ENCODE data around the gene STARD5.

The STARD5 gene

DNA sequence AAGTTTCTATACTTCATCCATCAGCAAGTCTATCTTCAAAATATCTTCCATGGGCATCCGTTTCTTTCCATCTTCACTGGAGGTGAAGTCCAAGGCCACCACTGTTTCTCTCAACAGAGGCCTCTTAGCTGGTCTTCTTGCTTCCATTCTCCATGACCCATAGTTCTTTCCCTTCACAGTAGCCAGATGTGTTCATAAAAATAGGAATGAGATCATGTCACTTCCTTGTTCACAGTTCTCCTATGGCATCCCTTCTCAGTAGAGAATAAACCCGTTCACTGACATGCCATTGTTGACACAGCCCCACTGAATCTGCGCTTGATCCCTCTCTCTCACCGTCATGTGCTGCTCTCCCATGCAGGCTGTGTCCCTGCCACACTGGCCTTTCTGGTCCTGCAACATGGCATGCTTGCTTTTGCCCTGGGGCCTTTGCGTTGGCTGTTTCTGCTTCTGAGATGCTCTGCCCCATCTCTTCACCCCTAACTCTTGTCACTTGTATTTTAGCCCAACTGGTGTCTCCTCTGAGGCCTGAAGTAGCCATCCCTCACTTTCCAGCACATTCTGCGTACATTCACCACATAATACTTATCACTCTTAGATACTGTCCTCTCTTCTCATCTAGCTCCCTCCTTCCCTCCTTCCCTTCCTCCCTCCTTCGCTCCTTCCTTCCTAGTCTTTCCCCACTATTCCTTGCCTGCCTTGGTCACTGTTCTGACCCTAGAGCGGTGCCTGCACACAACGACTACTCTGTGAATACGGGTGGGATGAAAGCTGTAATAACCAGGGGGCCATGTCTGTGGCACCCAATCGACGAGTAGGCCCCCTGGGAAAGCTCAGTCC lies 42.0 kb downstream of the STARD5 start:
- DNase-seq, result no peak
- H3K36me3 Mint-ChIP-seq (ENCODE audit: low read depth), result peaks cover 12% of the 10 kb centered on the region
- peaks cover 19% of the 10 kb centered on the region for H3K4me1 Mint-ChIP-seq
- TF ChIP-seq, protein P1, sequence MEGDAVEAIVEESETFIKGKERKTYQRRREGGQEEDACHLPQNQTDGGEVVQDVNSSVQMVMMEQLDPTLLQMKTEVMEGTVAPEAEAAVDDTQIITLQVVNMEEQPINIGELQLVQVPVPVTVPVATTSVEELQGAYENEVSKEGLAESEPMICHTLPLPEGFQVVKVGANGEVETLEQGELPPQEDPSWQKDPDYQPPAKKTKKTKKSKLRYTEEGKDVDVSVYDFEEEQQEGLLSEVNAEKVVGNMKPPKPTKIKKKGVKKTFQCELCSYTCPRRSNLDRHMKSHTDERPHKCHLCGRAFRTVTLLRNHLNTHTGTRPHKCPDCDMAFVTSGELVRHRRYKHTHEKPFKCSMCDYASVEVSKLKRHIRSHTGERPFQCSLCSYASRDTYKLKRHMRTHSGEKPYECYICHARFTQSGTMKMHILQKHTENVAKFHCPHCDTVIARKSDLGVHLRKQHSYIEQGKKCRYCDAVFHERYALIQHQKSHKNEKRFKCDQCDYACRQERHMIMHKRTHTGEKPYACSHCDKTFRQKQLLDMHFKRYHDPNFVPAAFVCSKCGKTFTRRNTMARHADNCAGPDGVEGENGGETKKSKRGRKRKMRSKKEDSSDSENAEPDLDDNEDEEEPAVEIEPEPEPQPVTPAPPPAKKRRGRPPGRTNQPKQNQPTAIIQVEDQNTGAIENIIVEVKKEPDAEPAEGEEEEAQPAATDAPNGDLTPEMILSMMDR (IDR thresholded peaks at IDR 0.05), result no peak
- peaks cover 23% of the 10 kb centered on the region for H3K9me3 Mint-ChIP-seq
- peak overlapping the region; percentile 3 for H3K27ac Mint-ChIP-seq
- peaks cover 16% of the 10 kb centered on the region for H3K27me3 Mint-ChIP-seq (ENCODE audit: low read depth, poor library complexity)
- H3K4me3 Mint-ChIP-seq, result no peak overlapping the region

DNA sequence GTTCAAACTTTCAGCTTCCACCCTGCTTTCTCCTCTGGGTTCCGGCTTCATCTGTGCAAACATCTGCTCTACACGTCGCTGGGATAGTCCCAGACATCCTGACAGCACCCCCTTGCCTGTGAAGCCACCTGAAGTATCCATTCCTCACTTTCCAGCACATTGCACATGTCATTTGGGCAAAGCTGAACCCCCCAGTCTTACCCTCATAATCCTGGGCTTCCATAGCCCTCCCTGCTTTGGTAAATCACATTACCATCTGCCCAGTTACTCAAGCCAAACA lies 42.5 kb downstream of the STARD5 start:
- Mint-ChIP-seq H3K4me1 (peaks cover 19% of the 10 kb centered on the region), H3K27ac (peak overlapping the region; percentile 3), H3K9me3 (peaks cover 29% of the 10 kb centered on the region), H3K4me3 (no peak overlapping the region), H3K27me3 (ENCODE audit: low read depth, poor library complexity) (peaks cover 16% of the 10 kb centered on the region), H3K36me3 (ENCODE audit: low read depth) (peaks cover 18% of the 10 kb centered on the region)
- no peak for DNase-seq
- TF ChIP-seq, protein P1 (IDR thresholded peaks at IDR 0.05), result no peak

DNA sequence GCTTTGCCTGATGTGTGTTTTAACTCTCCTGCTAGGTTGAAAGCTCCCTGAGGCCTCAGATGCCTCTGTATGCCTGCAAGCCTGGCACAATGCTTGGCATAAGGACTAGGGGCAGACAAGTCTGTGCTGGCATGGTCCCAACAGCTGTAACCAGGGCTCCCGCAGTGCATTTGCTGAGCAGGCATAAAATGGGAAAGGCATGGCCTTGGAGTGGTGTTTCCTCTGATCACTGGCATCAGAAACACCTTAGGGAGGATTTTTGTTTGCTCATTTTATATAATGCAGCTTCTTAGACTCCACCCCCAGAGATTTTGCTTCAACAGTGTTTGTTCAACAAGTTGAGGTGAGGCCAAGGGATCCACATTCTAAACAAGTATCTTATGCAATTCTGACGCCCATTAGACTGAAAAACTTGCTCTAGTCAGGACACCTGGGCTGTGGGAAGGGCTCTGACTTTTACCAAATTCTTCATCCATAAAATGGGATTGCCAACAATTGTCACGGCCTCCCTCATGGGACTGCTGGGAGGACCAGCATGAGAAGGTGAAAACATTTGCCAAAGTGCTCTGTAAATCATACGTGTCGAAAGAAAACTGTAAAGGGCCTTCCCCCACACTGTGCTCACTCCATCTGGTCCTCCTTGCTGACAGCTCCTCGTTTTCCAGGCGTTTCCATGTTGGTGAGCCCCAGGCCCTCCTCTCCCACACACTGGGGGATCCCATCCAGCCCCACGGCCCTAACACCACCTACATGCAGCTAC lies 43.1 kb downstream of the STARD5 start:
- H3K27me3 Mint-ChIP-seq (ENCODE audit: low read depth, poor library complexity), result peaks cover 16% of the 10 kb centered on the region
- no peak for DNase-seq
- TF ChIP-seq, protein P1 (IDR thresholded peaks at IDR 0.05), result no peak
- H3K36me3 Mint-ChIP-seq (ENCODE audit: low read depth), result peaks cover 18% of the 10 kb centered on the region
- no peak overlapping the region for H3K4me3 Mint-ChIP-seq
- peaks cover 19% of the 10 kb centered on the region for H3K4me1 Mint-ChIP-seq
- H3K9me3 Mint-ChIP-seq, result peaks cover 34% of the 10 kb centered on the region
- no peak overlapping the region for H3K27ac Mint-ChIP-seq

DNA sequence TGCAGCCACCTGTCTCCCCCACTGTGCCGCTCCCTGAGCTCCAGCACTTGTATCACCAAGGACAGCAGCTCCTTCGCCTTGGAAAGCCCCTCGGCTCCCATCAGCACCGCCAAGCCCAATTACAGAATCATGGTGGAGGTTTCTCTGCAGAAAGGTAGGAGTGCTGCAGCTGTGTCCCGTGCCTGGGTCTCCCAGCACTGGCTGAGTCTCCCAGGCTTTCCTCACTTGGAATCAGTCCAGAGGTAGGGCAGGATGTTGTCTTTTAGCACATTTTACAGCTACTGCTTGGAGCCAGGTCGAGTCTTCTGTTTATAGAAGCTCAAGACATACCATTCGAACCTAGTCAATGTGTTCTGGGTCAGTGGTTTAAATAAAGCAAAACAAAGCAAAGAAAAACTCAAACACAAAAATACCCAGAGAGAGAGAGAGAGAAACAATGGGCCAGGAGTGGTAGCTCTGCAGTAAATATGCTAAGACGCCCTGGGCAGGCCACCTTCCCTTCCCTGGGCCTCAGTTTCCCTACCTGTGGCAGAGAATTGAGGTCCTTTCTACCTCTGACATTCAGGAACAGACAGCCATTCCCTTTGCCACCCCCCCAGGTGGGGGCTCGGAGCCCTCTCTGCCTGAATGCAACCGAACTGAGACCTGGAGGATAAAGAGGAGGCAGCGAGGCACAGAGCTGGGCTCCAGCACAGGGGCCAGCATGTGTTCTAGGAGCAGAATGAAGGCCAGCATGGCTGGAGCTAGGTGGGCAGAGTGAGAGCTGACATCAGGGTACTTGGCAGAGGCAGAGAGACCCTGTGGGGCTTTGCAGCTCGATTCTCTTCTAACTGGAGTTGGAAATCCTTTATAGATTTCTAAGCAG lies 44.1 kb downstream of the STARD5 start:
- Mint-ChIP-seq H3K4me1 (peaks cover 25% of the 10 kb centered on the region), H3K27ac (no peak overlapping the region), H3K27me3 (ENCODE audit: low read depth, poor library complexity) (peaks cover 13% of the 10 kb centered on the region), H3K9me3 (peaks cover 40% of the 10 kb centered on the region), H3K4me3 (no peak overlapping the region), H3K36me3 (ENCODE audit: low read depth) (peaks cover 18% of the 10 kb centered on the region)
- no peak for DNase-seq
- TF ChIP-seq, protein P1 (IDR thresholded peaks at IDR 0.05), result no peak

DNA sequence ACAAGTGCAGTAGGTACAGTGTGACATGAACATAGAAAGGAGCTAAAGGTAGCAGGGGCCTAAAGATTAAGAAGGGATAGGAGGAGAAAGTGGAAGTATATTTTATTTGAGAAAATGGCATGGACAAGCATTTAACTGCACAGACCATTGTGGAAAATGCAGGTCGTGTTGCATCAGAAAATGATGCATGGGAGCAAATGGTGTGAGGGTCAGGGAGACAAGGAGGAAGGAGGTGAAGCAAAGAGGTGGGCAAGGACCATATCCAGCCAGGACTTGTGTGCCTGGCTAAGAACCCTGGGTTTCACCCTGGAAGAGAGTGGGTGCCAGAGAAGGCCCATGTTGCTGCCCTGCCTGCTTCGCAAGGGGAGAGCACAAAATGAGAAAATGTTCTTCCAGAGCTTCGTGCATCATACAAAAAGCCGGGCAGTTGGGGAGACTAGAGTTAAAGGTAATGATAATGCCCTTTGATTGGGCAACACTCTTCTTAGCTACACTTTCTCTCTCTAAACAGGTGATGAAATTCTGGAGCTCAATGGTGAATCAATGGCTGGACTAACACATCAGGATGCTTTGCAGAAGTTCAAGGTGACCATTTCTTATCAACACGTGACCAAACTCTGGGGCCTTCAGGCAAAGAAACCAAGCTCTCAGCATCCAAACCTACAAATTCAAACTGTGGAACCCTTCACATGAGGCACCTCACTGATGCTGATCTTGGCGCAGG lies 45.5 kb downstream of the STARD5 start:
- H3K27ac Mint-ChIP-seq, result no peak overlapping the region
- H3K36me3 Mint-ChIP-seq (ENCODE audit: low read depth), result peaks cover 18% of the 10 kb centered on the region
- DNase-seq, result no peak
- H3K27me3 Mint-ChIP-seq (ENCODE audit: low read depth, poor library complexity), result peaks cover 13% of the 10 kb centered on the region
- TF ChIP-seq, protein P1 (IDR thresholded peaks at IDR 0.05), result no peak
- H3K4me3 Mint-ChIP-seq, result no peak overlapping the region
- peaks cover 33% of the 10 kb centered on the region for H3K4me1 Mint-ChIP-seq
- peaks cover 40% of the 10 kb centered on the region for H3K9me3 Mint-ChIP-seq

Data from nephron progenitor cell (in vitro differentiated cells).